ENCODE data around the gene VPS33B.

DNA sequence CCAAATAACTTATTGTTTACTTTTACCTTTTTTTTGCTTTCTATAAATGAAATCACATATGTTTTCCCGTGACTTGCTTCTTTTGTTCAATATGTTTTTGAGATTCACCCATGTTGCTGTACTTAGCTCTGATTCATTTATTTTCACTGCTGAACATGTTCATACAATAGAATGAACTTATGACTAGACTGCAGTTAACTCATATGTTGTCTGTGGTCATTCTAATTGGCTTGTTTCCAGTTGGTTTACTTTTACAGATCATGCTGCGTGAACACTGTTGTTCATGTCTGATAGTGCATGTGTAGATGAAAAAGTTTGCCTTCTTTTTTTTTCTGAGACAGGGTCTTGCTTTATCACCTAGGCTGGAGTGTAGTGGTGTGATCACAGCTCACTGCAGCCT is 46.0 kb upstream of the VPS33B start:
- TF ChIP-seq, protein P1, sequence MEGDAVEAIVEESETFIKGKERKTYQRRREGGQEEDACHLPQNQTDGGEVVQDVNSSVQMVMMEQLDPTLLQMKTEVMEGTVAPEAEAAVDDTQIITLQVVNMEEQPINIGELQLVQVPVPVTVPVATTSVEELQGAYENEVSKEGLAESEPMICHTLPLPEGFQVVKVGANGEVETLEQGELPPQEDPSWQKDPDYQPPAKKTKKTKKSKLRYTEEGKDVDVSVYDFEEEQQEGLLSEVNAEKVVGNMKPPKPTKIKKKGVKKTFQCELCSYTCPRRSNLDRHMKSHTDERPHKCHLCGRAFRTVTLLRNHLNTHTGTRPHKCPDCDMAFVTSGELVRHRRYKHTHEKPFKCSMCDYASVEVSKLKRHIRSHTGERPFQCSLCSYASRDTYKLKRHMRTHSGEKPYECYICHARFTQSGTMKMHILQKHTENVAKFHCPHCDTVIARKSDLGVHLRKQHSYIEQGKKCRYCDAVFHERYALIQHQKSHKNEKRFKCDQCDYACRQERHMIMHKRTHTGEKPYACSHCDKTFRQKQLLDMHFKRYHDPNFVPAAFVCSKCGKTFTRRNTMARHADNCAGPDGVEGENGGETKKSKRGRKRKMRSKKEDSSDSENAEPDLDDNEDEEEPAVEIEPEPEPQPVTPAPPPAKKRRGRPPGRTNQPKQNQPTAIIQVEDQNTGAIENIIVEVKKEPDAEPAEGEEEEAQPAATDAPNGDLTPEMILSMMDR (IDR thresholded peaks at IDR 0.05 in 4 of 5, conservative IDR thresholded peaks at IDR 0.05 in 1 of 5), result no peak
- no peak for TF ChIP-seq POLR2A (IDR thresholded peaks at IDR 0.05)
